HG02943 (cell line): Measurements from ENCODE around the gene LRSAM1.
A peak's percentile ranks its signal among the peaks of the same experiment; 100 is the strongest.

Experiments used
- ATAC-seq: cut with Tn5 transposase; IDR thresholded peaks from one replicate; pipeline ENCODE4 v1.9.1; 2021; ENCODE audit warnings: mild to moderate bottlenecking, low read depth, moderate library complexity; ENCODE audit not compliant: unreplicated experiment

Gene LRSAM1

DNA sequence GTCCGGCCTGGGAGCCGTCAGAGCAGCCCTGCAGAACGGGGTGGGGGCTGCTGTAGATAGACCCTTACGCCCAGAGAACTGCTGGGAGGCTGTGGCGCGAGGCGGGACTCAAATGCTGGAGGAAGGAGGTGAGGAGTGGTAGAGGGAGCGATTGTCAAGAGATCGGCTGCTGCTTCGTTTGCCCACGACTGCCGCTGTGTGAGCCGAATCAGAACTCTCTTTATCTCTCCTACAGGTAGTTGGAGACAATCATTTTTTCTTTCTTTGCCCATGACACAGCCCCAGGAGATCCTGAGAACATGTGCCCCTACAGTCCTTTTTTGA, 26.7 kb upstream of the LRSAM1 start:
- peak; percentile 7 for ATAC-seq

DNA sequence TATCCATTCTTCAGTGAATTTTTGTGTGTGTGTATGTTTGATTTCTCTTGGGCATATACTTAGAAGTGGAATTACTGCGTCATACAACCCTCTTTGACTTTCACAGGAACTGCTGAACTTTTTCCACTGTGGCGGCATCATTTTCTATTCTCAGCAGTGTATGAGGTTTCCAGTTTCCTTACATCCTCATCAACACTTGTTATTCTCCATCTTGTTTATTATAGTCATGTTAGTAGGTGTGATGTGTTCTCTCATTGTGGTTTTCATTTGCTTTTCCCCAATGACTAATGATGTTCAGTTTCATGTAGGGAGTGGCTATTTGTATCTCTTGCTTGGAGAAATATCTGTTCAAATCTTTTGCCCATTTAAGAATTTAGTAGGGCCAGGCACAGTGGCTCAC, 24.6 kb upstream of the LRSAM1 start:
- no peak for ATAC-seq

DNA sequence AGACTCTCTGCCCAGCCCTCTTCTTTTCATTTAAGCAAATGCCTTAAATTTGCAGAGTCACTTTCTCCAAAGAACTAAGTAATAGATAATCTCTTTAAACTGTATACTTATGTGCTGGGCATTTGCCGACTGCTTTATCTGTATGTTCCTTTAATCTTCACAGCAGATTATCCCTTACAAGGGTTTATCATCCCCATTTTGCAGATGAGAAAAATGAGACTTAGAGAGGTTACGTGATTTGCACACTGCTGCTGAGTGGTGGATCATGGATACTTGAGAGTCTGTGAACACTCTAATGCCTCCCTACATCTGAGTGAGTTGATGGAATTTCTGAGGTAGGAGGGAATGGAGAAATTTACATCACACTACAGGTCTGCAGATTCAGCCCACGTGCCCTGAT, 23.0 kb upstream of the LRSAM1 start:
- no peak for ATAC-seq

DNA sequence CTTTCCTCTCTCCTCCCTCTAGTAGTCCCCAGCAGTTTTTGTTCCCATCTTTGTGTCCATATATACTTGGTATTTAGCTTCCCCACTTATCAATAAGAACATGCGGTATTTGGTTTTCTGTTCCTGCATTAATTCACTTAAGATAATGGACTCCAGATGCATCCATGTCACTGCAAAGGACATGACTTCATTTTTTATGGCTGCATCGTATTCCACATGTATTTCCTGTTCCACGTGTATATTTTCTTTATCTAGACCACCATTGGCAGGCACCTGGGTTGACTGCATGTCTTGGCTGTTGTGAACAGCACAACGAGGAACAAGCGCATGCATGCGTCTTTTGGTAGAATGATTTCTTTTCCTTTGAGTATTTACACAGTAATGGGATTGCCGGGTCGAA, 20.9 kb upstream of the LRSAM1 start:
- no peak for ATAC-seq

DNA sequence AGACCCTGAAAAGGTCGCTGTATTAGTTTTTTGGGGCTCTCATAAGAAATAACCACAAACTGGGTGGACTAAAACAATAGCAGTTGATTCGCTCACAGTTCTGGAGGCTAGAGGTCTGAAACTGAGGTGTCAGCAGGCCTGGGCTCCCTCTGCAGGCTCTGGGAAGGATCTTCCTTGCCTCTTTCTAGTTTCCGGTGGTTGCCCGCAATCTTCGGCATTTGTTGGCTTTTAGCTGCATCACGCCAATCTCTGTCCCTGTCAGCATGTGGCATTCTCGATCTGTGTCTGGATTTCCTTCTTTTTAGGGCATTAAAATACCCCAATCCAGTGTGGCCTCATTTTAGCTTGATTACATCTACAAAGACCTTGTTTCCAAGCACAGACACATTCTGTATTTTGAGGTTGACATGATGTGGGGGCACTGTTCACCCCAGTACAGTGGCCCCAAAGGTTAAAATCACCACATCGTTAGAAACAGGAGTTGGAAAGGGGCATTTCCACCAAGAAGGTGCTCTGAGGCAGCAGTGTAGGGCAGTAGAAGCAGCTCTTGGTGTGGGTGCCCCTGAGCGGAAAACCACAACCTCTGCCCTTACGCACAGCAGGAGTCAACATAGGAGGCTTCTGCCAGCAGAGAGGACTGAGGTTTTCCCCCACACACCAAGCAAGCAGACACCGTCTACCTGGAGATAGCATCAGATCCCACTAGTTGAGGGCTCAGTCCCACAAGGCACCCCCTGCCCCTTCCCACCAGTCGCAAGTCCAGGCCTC, 13.6 kb upstream of the LRSAM1 start:
- ATAC-seq = no peak

DNA sequence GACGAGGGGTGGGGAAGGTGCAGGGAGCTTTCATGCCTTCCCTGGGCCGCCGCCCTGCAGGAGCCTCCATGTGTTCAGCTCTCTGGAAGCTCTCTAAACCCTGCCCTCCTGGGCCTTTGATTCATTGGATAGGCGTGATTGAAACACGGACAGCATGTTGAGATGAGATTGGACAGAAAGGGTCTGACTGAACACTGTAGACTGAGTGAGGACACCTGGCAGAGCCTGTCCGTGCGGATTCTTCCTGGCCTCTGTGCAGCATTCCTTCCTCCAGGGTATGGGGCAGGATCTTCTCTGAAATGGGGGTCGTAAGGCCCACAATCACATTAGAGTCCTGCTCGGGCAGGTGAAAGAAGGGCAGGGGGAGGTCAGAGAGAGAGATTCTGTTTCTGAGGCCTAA, 12.9 kb upstream of the LRSAM1 start:
- ATAC-seq = no peak

DNA sequence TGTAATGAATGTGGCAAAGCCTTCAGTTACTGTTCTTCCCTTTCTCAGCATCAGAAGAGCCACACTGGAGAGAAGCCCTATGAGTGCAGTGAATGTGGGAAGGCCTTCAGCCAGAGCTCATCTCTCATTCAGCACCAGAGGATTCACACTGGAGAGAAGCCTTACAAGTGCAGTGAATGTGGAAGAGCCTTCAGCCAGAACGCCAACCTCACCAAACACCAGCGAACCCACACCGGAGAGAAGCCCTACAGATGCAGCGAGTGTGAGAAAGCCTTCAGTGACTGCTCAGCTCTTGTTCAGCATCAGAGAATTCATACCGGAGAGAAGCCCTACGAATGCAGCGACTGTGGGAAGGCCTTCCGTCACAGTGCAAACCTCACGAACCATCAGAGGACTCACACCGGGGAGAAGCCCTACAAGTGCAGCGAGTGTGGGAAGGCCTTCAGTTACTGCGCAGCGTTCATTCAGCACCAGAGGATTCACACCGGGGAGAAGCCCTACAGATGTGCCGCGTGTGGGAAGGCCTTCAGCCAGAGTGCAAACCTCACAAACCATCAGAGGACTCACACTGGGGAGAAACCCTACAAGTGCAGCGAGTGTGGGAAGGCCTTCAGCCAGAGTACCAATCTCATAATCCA, 6.9 kb upstream of the LRSAM1 start:
- no peak for ATAC-seq

DNA sequence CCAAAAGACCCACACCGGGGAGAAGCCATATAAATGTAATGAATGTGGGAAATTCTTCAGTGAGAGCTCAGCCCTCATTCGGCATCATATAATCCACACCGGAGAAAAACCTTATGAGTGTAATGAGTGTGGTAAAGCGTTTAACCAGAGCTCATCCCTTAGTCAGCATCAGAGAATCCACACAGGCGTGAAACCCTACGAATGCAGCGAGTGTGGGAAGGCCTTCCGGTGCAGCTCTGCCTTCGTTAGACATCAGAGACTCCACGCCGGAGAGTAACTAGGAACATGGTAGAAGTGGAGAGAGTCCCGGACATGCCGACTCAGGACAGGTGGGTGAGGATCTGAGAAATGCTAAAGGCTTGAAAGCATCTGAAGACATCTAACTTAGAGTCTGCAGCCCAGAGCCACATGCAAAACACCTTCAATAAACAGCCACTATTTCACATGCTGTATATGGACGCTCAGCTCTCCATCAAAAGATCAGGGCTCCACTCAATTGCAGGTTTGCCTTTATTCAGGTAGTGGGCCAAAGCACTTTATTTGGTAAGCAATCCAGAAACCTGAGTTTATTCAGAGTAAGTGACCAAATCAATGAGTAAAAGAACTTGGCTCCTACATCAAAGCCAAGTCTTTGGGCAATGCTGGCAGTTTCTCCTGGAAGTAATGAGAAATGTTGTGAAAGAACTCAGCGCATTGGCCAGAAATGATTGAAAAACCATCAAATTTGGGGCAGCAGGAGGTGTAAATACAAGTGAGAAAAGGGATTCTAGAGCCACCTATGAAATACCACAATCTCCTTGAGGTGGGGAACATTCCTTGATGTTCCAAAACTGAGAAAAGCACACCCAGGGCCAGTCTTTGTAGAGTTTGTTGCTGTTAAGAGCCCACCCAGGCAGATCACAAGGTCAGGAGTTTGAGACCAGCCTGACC, 6.1 kb upstream of the LRSAM1 start:
- ATAC-seq = no peak

DNA sequence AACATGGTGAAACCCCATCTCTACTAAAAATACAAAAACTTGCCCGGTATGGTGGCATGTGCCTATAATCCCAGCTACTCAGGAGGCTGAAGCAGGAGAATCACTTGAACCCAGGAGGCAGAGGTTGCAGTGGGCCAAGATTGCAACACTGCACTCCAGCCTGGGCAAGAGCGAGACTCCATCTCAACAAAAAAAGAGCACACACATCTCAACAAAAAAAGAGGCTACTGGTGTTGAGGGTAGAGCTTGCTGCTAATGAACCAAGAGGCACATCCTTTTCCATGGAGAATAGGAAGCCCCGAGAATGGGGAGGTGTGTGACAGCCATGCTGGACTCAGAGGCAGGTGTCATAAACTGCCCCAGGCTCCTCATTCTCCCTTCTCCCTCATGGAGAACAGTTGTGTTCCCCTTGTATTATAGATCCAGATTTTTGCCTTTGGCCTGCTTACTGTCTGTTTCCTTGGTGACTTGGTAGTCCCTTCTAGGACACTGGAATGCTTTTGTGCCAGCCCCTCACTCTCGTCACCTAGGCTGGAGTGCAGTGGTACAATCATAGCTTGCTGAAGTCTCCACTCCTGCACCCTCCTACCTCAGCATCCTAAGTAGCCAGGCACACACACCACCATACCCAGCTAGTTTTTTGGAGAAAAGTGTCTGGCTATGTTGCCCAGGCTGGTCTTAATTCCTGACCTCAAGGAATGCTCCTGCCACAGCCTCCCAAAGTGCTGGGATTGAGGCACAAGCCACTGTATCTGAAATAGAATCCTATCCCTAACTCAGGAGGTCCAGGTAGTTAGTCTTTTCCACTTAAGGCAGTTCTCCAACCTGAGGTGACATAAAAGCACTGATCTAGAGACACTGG, 5.2 kb upstream of the LRSAM1 start:
- no peak for ATAC-seq

DNA sequence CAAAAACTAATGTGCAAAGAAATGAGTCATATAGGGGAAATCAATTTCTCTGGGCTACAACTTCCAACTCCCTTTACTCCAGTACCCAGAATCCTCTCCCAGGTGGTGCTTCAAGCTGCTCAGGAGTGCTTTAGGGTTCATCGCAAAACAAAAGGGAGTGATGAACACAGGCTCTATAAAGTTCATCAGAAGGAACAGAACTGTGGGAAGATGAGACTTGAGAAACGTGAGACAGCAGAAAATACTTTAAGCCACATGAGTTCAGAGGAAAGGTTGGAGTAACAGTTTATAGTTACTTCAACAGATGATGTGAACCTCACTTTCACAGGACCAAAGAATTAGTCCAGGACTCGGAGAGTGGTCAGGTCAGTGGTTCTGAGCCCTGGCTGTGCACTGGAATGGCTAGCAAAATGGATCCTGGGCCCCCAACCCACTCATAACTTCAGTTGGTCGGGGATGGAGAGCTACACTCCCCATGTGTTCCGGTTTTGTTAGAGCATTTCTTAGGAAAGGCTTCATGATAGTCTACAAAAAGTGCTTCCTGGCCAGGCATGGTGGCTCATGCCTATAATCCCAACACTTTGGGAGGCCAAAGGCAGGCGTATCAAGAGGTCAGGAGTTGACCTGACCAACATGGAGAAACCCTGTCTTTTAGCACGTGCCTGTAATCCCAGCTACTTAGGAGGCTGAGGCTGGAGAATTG, 4.4 kb upstream of the LRSAM1 start:
- no peak for ATAC-seq

DNA sequence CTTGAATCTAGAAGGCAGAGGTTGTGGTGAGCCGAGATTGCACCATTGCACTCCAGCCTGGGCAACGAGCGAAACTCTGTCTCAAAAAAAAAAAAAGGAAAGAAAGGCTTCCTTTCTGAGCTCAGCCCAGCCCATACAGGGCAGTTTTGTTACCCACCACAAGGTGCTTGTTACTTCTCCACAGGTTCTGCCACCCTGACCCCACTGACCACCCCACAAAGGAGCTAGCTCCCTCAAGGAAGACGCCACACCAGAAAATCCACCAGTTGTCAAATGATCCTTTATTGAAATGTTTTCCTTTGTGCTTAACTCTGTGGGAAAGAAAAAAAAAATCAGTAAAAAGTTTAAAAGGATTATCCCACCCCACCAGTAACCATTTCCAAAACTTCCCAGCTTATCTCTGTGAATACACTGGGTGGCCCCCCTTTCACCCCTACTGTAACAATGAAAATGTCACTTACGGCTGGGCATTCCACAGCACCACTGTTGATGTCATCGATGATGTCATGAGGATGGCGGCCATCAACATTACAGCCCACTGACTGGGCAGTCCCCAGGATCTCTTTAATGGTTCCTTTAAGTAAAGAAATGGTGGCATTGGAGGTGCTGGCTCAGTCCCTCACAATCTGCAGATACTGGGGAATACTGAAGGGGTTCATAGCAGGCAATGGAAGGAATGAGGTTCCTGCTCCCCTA, 3.7 kb upstream of the LRSAM1 start:
- ATAC-seq = no peak

DNA sequence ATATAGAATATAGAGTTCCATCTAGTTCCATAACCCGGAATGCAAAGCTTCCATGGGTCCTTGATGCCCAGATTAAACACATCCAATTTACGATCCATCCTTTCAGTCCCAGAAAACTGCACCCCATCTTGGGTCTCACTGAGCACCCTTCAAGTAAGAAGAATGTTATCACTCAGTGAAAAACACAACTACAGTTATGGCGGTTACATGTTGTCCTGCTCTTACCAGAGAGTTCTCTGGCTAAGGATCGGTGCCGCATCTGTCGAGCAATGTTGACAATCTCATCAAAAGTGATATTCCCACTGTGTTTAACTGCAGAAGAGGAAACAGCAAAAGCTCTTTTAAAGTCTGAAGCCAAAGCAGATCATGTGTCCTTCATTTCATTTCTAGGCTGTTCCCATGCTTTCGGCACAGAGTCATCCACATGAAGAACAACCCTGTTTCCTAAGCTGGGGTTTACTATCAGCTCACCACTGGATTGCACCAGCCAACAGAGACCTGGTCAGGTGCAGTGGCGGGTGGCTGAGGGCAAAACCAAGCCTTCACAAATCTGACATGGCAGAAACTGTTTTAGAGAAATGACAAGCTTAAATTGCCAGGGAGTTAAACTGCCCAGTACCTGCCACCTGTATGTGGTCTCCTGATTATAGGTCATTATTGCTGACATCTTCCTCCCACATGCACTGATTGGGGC, 3.1 kb upstream of the LRSAM1 start:
- ATAC-seq = no peak

DNA sequence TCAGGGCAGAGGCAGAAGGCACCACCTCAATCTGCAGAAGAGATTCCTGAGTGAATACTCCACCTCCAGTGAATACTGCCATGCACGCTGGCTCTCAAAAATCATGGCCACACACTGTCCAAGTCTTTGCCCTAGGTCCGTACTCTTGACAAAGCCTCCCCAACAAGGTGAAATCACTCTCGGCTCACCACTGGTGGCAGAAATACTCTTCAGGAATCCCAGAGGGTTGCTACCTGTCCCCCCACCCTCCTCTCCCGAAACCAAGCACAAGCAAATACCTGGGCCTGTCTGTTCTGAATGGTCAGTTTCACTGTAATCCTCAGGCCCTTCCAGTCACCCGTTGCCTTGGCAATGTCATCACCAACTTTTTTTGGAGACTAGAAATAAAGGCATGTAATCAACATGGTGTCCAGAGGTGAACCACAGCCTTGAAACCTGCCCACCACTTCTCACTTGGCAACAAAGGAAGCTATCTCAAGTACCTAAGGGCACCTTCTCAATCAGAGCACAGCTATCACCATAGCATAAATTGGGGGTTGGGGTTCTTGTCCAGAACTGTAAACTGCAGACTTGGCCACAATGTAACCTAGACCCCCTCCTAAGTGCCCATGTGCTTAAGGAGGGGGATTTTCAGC, 1.9 kb upstream of the LRSAM1 start:
- ATAC-seq = no peak

DNA sequence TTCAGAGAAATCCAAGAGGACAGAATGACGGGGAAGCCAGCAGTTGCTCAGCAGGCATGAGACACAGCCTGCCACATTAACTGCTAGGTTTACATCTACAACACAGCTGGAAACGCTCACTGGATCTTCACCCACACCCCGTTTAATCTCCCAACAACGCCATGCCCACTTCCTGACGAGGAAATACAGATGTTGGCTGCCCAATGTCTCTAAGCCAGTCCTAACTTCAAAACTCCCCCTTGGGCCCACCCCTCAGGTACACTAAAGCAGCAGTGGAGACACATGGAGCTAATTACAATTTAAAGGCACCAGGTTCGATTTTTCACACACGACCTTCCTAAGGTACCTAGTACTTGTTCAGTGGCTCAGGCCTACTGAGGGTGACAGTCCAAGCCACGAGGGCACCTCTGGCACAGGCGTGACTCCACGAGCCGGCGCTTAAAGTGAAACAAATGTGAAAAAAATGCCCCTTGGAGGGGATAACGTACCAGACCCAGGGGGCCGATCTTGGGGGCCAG, 1.0 kb upstream of the LRSAM1 start:
- ATAC-seq = no peak

DNA sequence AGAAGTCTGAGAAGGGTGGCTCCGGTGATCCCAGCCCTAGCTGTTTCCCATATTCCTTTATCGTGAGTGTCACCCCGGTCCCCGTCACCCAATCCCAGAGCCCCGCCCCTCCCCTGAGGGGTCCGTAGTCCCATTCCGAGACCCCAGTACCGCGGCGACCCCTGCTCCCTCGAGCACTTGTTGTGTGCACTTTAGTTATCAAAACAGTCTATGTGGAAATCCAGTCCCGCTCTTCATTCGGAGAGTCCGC, 223 bp downstream of the LRSAM1 start:
- ATAC-seq = no peak

DNA sequence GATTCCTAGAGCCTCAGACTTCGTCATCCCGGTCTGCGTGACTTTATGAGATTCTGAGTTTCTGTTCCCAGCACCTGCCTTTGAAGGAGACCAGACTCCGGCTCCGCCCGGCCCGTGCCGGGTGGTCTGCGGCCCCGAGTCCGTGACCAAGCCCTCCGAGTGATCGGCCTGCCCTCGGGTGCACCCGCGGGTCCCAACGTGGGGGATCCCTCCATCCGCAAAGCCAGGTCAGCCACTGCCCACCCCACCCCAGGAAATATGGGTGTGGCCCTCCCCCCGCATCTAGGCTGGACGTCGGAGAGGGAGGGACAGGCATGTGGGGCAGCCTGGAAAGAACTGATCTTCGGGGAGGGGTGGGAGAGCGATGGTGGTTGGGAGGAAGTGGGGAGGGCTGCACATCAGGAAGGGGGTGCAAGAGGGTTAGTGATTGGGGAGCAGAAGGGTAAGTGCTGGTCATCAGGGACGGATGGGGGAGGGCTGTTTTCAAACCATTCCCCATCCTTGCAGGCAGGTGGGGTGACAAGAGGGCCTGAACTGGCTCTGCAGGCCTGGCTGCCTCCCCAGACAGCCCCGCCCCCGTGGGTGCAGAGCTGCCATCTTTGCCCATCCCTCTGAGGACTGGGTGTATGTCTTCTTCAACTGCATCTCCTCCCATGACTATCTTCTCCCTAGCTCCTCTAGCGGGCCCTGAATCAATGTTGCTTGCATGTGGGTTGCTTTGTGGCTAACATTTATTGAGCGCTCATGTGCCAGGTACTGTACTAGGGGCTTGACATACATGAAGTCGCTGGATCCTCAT, 747 bp downstream of the LRSAM1 start:
- peak; percentile 14 for ATAC-seq

DNA sequence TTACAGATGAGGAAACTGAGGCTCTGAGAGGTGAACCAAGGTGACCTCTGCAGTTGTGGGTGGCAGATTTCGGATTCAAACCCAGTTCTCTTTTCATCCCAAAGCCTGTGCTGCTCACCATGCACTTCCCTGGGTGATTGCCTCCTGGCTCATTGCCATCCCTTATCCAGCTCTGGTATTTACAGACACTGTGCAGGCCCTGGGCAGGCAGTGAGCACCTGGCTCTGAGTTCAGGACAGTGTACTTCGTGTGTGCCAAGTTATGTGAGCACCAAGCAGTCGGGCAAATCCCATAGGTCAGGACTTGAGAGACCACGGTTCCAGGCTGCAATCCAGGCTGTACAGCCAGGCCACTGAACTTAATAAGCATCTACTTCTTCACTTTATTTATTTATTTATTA, 1.4 kb downstream of the LRSAM1 start:
- no peak for ATAC-seq
